GM18951 (cell line): Measurements from ENCODE around the gene HMGCL.
A peak's percentile ranks its signal among the peaks of the same experiment; 100 is the strongest.
"Not testable (repeated sequence)": the region's sequence is repeated elsewhere in the genome, so short reads cannot be mapped to it uniquely, and the experiment has no call there.

Experiments used
- POLR2A ChIP-seq: IDR thresholded peaks from 4 replicates; pipeline ENCODE4 v1.6.1; 2011; ENCODE audit warnings: mild to moderate bottlenecking; ENCODE audit not compliant: insufficient read length, insufficient read depth; ENCODE audit errors: extremely low read depth
- in situ Hi-C: fragments of 300-500 bp; cut with MboI; formaldehyde crosslinking; loops from one replicate; pipeline ENCODE4 v1.12.0; 2022; ENCODE audit warnings: low sequenced_read_pairs, mixed read lengths, inconsistent platforms; ENCODE audit not compliant: unreplicated experiment

HMGCL gene

DNA sequence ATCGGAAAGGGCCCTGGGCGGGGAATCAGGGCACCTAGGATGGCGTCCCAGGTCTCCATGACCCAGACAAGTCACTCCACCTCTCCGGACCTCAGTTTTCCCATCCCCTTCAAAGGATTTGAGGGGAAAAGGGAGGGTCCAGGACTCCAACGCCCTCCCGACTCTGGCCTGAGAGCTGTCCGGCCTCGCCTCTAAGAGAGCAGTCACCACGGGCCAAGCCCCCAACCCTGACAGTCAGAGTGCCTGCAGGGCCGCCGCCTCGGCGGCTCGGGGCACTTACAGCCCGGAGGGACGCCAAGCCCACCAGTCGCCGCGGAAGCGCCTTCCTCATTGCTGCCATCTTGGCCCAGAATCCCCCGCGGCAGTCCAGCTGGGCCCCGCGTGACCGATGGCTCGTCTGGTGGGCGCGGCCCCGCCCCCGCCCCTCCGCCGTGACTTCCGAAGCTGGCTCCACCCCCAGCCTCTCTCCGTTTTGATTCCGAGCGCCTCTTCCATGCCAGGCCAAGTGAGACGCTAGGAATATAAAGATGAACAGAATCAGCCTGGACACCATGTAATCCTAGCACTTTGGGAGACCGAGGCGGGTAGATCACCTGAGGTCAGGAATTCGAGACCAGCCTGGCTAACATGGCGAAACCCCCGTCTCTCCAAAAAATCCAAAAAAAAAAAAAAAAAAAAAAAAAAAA is at the start of gene HMGCL:
Gene HMGCL (minus strand): TSS at position 354 of the 686 bp plus-strand sequence. CDS start 14 bp downstream, at position 340.
- in situ Hi-C loops: no loop called here
- TF ChIP-seq POLR2A: peak; percentile 94

GRCh38 chr1:23872421-23872820 is 47.2 kb upstream of the HMGCL start:
- no peak for TF ChIP-seq POLR2A
- in situ Hi-C loops: no loop called here

- no peak for TF ChIP-seq POLR2A
- in situ Hi-C loops: loop anchor here (10.0 kb wide), 1 partner anchor 54 kb away; no protein-coding TSS in a partner anchor
Observed at GRCh38 chr1:23869051-23869450, 43.8 kb upstream of the HMGCL start.

DNA sequence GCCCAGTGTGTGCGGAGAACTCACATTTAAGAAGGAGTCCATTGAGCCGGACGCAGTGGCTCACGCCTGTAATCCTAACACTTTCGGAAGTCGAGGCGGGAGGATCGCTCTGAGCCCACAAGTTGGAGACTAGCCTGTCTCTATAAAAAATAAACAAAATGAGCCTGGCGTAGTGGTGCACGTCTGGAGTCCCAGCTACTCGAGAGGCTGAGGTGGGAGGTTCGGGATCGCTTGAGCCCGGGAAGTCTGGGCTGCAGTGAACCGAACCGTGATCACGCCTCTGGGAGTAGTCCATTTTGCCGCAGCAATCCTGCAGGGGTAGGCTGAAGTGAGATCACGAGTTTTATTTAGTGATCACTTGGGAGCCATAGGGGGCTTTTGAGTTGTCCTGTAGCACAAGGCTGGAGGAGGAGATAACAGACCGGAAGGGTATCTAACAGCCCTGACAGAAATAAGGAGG is 43.4 kb upstream of the HMGCL start:
- no peak for TF ChIP-seq POLR2A
- in situ Hi-C loops: loop anchor here (10.0 kb wide), 1 partner anchor 54 kb away; no protein-coding TSS in a partner anchor

GRCh38 chr1:23867895-23868556 is 42.8 kb upstream of the HMGCL start, which contains the start of gene FUCA1:
Gene FUCA1 (minus strand): TSS chr1:23868290. CDS start chr1:23868286, 4 bp downstream.
- TF ChIP-seq POLR2A: peak; percentile 78
- in situ Hi-C loops: loop anchor here (10.0 kb wide), 1 partner anchor 53 kb away; no protein-coding TSS in a partner anchor

GRCh38 chr1:23867542-23867894 is 42.3 kb upstream of the HMGCL start:
- no peak for TF ChIP-seq POLR2A
- in situ Hi-C loops: loop anchor here (10.0 kb wide), 1 partner anchor 53 kb away; no protein-coding TSS in a partner anchor

DNA sequence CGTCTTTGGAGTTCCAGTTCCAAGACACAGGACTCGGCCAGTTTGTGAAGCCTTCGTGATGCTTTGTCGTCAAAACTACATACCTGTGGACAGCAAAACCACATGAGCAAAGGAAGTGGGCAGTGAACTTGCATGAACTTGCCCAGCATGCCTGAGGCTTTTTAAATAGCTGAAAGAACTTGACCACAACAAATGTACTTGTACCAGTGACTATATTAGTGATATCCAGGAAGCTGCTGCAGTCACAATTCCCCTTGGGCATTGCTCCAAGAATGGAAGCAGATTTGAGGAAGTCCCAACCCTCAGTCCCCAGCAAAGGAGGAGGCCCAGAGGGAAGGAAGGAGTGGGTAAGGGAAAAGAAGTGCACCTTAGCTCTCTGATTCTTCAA is 40.3 kb upstream of the HMGCL start:
- in situ Hi-C loops: loop anchor here (10.0 kb wide), 1 partner anchor 51 kb away; no protein-coding TSS in a partner anchor
- no peak for TF ChIP-seq POLR2A

DNA sequence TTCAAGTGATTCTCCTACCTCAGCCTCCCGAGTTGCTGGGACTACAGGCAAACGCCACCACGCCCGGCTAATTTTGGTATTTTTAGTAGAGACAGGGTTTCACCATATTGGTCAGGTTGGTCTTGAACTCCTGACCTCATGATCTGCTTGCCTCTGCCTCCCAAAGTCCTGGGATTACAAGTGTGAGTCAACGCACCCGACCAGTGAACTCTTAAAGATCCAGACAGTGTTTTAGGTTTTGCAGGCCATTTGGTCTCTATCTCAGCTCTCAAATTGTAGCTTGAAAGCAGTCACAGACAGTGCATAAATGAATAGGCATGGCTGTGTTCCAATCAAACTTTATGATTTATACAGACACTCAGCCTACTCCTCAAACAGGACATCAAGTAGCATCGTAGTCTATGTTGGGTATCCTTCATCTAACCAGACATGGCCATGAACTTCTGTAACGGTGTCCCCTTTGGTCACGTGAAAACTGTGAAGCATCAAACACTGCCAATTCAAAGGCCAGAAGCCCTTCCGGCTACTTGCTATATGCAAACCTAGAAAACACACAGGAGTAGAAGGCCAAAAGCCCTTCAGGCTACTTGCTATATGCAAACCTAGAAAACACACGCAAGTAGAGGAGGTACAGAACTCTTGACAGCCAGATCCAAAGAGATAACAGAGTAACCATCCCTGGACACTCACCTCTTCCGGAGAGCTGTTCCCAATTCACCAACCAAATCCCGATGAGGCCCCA is 39.7 kb upstream of the HMGCL start:
- in situ Hi-C loops: loop anchor here (10.0 kb wide), 1 partner anchor 50 kb away; no protein-coding TSS in a partner anchor
- TF ChIP-seq POLR2A: no peak

GRCh38 chr1:23862640-23863039 is 37.4 kb upstream of the HMGCL start:
- in situ Hi-C loops: loop anchor here (10.0 kb wide), 1 partner anchor 48 kb away; no protein-coding TSS in a partner anchor
- TF ChIP-seq POLR2A: no peak

- TF ChIP-seq POLR2A: no peak
- in situ Hi-C loops: no loop called here
Observed at GRCh38 chr1:23854568-23854967, 29.3 kb upstream of the HMGCL start.

DNA sequence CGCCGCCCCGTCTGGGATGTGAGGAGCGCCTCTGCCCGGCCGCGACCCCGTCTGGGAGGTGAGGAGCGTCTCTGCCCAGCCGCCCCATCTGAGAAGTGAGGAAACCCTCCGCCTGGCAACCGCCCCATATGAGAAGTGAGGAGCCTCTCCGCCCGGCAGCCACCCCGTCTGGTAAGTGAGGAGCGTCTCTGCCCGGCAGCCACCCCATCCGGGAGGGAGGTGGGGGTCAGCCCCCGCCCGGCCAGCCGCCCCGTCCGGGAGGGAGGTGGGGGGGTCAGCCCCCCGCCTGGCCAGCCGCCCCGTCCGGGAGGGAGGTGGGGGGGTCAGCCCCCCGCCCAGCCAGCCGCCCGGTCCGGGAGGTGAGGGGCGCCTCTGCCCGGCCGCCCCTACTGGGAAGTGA is 27.9 kb upstream of the HMGCL start:
- in situ Hi-C loops: not testable (repeated sequence)

- in situ Hi-C loops: not testable (repeated sequence)
Observed at GRCh38 chr1:23851406-23851805, 26.2 kb upstream of the HMGCL start.
